ENCODE data around the gene PARP3.

The PARP3 gene

DNA sequence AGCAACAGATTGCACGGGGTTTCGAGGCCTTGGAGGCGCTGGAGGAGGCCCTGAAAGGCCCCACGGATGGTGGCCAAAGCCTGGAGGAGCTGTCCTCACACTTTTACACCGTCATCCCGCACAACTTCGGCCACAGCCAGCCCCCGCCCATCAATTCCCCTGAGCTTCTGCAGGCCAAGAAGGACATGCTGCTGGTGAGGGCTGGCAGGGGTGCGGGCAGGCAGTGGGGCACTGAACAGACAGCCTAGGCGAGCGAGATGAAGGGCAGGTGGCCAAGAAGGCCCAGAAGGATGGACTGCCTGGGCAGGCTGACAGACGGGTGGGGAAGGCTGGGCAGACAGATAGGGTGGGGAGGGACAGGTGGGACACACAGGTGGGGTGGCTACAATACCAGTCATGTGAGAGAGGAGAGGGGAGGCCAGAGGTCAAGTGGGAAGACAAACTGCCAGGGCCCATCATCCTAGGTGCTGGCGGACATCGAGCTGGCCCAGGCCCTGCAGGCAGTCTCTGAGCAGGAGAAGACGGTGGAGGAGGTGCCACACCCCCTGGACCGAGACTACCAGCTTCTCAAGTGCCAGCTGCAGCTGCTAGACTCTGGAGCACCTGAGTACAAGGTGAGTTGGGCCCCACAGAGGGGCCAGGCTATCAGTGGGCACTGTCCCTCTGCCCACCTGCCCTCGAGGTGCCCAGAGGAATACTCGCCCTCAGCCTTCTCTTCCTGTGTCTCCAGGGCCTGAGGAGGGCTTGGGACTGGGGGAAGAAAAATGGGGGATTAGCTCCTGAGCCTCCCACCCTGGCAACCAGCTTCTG lies 3.1 kb downstream of the PARP3 start:
- no peak overlapping the region for H3K4me3 ChIP-seq (ENCODE audit: low read depth, low read length)
- H3K4me1 ChIP-seq (ENCODE audit: control insufficient read depth, insufficient read depth, low read length): peaks cover 6% of the 10 kb centered on the region
- no peaks in the 10 kb centered on the region for H3K36me3 ChIP-seq (ENCODE audit: control insufficient read depth, insufficient read depth, low read length)
- peaks cover 7% of the 10 kb centered on the region for H3K27me3 ChIP-seq (ENCODE audit: control insufficient read depth, insufficient read depth, low read length)
- no peak overlapping the region for H3K9ac ChIP-seq (ENCODE audit: low read depth, low read length)
- no peaks in the 10 kb centered on the region for H3K9me3 ChIP-seq (ENCODE audit: control insufficient read depth, insufficient read depth, low read length)

DNA sequence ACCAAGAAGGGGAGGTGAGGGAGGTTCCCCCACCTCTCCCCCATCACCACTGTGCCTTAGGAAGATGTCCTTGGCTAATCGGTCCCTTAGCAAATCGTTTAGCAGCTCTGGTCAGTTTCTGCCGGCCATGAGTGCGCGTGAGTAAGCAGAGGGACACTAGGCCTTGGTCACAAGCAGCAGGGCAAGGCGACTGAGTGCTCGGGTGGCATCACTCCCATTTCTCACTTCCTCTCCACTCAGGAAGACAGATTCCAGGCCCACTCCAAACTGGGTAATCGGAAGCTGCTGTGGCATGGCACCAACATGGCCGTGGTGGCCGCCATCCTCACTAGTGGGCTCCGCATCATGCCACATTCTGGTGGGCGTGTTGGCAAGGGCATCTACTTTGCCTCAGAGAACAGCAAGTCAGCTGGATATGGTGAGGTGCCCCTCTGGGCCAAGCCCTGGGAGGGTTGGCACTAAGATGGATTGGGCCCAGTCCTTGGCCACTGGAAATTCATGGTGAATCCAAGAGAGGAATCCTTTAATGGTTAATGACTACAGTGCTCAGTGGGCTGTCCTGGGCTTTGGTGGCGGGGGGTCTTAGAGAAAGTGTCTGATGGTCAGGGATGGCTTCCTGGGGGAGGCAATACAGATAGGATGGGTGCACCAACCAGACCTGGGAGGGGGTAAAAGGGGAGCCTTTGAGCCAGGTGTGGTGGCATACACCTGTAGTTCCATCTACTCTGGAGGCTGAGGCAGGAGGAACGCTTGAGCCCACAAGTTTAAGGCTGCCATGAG lies 4.0 kb downstream of the PARP3 start:
- Histone ChIP-seq H3K27me3 (ENCODE audit: control insufficient read depth, insufficient read depth, low read length) (peaks cover 11% of the 10 kb centered on the region), H3K36me3 (ENCODE audit: control insufficient read depth, insufficient read depth, low read length) (no peaks in the 10 kb centered on the region), H3K9me3 (ENCODE audit: control insufficient read depth, insufficient read depth, low read length) (no peaks in the 10 kb centered on the region), H3K4me3 (ENCODE audit: low read depth, low read length) (no peak overlapping the region), H3K4me1 (ENCODE audit: control insufficient read depth, insufficient read depth, low read length) (peaks cover 4% of the 10 kb centered on the region), H3K9ac (ENCODE audit: low read depth, low read length) (no peak overlapping the region)

DNA sequence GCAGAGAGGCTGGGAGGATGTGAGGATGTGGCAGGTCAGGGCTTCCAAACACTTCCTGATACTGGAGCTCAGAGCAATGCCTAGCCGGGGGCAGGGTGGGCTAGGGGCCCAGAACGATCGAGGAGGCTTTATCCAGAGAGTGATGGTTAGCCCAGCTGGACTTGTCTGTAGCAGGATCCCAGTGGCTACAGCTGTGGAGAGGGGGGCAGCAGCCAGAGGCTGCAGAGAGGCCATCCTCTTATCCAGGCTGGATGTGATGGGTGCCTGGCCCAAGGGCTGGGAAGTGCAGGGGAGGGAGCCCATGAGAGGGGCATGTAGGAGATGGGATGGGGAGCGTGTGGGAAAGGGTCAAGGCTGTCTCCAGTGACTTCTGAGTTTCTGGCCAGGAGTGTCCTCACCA lies 4.6 kb downstream of the PARP3 start:
- Histone ChIP-seq H3K36me3 (ENCODE audit: control insufficient read depth, insufficient read depth, low read length) (no peaks in the 10 kb centered on the region), H3K4me1 (ENCODE audit: control insufficient read depth, insufficient read depth, low read length) (peaks cover 4% of the 10 kb centered on the region), H3K9ac (ENCODE audit: low read depth, low read length) (no peak overlapping the region), H3K9me3 (ENCODE audit: control insufficient read depth, insufficient read depth, low read length) (no peaks in the 10 kb centered on the region), H3K4me3 (ENCODE audit: low read depth, low read length) (no peak overlapping the region), H3K27me3 (ENCODE audit: control insufficient read depth, insufficient read depth, low read length) (peaks cover 15% of the 10 kb centered on the region)

DNA sequence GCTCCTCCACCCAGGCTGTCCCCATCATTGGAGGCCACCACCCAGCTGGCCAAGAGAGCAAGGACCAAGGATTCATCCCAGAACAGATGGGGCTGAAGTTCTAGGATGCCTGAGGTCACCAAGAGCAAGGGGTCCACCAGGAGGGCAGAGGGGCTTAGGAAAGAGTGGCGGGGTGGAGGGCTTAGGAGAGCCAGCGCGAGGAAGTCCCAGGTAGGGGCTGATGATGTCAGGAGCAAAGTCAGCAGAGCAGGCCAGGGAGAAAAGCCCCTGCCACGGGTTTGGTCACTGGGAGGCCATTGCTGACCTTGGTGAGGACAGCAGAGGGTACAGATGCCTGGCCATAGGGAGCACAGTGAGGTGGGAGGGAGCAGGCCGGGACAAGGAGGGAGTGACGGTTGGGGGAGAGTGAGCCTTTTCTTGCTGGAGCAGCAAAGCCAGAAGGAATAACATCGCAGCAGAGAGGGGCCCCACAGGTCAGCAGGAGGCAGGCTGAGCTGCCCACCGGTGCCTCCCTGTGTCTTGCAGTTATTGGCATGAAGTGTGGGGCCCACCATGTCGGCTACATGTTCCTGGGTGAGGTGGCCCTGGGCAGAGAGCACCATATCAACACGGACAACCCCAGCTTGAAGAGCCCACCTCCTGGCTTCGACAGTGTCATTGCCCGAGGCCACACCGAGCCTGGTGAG lies 5.2 kb downstream of the PARP3 start:
- no peak overlapping the region for H3K9ac ChIP-seq (ENCODE audit: low read depth, low read length)
- H3K4me1 ChIP-seq (ENCODE audit: control insufficient read depth, insufficient read depth, low read length): peaks cover 3% of the 10 kb centered on the region
- H3K27me3 ChIP-seq (ENCODE audit: control insufficient read depth, insufficient read depth, low read length): peaks cover 19% of the 10 kb centered on the region
- no peaks in the 10 kb centered on the region for H3K36me3 ChIP-seq (ENCODE audit: control insufficient read depth, insufficient read depth, low read length)
- no peaks in the 10 kb centered on the region for H3K9me3 ChIP-seq (ENCODE audit: control insufficient read depth, insufficient read depth, low read length)
- no peak overlapping the region for H3K4me3 ChIP-seq (ENCODE audit: low read depth, low read length)

DNA sequence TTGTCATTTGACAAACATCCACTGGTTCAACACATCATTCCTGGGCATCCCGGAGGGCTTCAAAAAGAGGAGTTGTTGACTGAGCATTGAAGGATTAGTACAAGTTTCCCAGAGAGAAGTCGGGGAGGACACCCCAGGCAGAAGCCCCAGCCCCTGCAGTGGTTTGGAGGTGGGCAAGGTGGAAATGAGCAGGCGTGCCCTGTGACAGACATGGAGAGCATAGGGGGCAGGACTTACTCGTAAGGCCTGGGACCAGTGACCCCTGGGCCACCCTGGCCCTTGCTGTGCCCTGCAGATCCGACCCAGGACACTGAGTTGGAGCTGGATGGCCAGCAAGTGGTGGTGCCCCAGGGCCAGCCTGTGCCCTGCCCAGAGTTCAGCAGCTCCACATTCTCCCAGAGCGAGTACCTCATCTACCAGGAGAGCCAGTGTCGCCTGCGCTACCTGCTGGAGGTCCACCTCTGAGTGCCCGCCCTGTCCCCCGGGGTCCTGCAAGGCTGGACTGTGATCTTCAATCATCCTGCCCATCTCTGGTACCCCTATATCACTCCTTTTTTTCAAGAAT lies 5.9 kb downstream of the PARP3 start:
- H3K4me1 ChIP-seq (ENCODE audit: control insufficient read depth, insufficient read depth, low read length): no peaks in the 10 kb centered on the region
- H3K36me3 ChIP-seq (ENCODE audit: control insufficient read depth, insufficient read depth, low read length): no peaks in the 10 kb centered on the region
- no peak overlapping the region for H3K4me3 ChIP-seq (ENCODE audit: low read depth, low read length)
- H3K9ac ChIP-seq (ENCODE audit: low read depth, low read length): no peak overlapping the region
- no peaks in the 10 kb centered on the region for H3K9me3 ChIP-seq (ENCODE audit: control insufficient read depth, insufficient read depth, low read length)
- H3K27me3 ChIP-seq (ENCODE audit: control insufficient read depth, insufficient read depth, low read length): peaks cover 20% of the 10 kb centered on the region

DNA sequence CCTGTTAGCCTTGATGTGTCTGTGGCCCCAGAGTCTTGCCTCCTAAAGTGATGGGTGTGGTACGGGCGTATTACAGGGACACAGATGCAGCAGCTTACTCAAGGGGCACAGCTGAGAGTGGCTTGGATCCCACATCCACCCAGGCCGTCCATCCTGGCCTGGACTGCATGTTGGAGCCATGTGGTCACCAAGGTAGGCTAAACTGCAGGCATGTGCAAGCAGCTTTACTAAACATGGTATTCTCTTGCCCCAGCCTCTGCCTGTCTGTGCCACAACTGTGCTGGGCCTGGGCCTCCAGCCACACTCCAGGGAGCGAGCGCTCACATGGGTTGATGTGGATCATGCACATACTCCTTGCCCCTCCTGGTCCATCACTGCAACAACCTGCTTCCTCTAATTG lies 7.0 kb downstream of the PARP3 start:
- Histone ChIP-seq H3K9me3 (ENCODE audit: control insufficient read depth, insufficient read depth, low read length) (no peaks in the 10 kb centered on the region), H3K4me1 (ENCODE audit: control insufficient read depth, insufficient read depth, low read length) (no peaks in the 10 kb centered on the region), H3K36me3 (ENCODE audit: control insufficient read depth, insufficient read depth, low read length) (no peaks in the 10 kb centered on the region), H3K9ac (ENCODE audit: low read depth, low read length) (no peak overlapping the region), H3K27me3 (ENCODE audit: control insufficient read depth, insufficient read depth, low read length) (peaks cover 30% of the 10 kb centered on the region), H3K4me3 (ENCODE audit: low read depth, low read length) (no peak overlapping the region)

DNA sequence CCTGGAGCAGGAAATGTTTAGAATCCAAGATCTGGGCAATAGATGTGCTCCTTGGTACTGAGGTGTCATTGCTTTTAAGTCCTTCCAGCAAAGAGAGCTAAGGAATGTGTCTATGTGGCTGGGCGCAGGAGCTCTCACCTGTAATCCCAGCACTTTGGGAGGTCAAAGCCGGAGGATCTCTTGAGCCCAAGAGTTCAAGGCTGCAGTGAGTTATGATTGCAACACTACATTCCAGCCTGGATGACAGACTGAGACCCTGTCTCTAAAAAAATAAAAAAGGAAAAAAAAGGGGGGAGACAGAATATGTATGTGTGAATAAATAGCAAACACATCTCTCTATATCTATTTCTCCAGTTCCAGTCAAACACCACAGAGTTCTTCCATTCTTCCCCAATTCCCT lies 8.7 kb downstream of the PARP3 start:
- peaks cover 45% of the 10 kb centered on the region for H3K27me3 ChIP-seq (ENCODE audit: control insufficient read depth, insufficient read depth, low read length)
- no peak overlapping the region for H3K4me3 ChIP-seq (ENCODE audit: low read depth, low read length)

DNA sequence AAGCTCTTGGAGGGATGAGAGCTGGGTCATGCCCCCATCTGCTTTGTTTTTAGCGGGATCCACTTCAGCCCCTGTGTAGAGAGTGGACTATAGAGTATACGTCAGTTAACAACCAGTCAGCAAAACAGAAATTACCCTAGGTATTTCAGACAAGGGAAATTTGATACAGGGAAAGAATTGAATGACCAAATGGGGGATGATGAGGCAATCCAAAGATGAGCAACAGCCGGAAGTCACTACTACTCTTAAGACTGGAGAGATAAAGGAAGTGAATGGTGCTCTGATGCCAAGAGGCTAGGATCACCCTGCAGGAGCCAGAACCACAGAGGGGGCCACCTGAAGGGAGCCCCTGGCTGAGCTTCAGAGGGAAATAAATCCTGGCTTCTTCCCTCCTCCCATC lies 11.3 kb downstream of the PARP3 start:
- Histone ChIP-seq H3K27me3 (ENCODE audit: control insufficient read depth, insufficient read depth, low read length) (peaks cover 53% of the 10 kb centered on the region), H3K4me1 (ENCODE audit: control insufficient read depth, insufficient read depth, low read length) (peaks cover 4% of the 10 kb centered on the region), H3K36me3 (ENCODE audit: control insufficient read depth, insufficient read depth, low read length) (no peaks in the 10 kb centered on the region), H3K9ac (ENCODE audit: low read depth, low read length) (no peak overlapping the region), H3K9me3 (ENCODE audit: control insufficient read depth, insufficient read depth, low read length) (no peaks in the 10 kb centered on the region), H3K4me3 (ENCODE audit: low read depth, low read length) (no peak overlapping the region)

More for the DNA sequence above, 8.7 kb downstream of the PARP3 start:
- Histone ChIP-seq H3K4me1 (ENCODE audit: control insufficient read depth, insufficient read depth, low read length) (no peaks in the 10 kb centered on the region), H3K36me3 (ENCODE audit: control insufficient read depth, insufficient read depth, low read length) (no peaks in the 10 kb centered on the region), H3K9ac (ENCODE audit: low read depth, low read length) (no peak overlapping the region), H3K9me3 (ENCODE audit: control insufficient read depth, insufficient read depth, low read length) (no peaks in the 10 kb centered on the region)

DNA sequence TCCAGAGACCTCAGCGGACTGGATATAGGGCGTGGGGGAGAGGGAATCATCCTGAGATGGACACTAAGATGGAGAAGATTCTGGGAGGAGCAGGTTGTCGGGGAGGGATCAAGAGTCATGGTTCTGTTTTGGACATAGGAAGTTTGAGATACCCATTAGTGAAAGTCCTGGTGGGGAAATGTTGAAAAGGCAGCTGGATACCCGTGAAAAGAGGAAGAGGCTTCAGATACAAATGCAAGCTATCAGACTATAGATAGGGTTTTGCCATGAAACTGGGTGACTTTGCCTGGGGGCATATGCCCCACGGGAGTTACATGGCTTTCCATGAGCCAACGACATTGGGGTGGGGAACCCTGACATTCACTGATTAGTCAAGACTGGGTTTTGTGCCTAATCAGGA lies 11.9 kb downstream of the PARP3 start:
- Histone ChIP-seq H3K9me3 (ENCODE audit: control insufficient read depth, insufficient read depth, low read length) (no peaks in the 10 kb centered on the region), H3K4me3 (ENCODE audit: low read depth, low read length) (no peak overlapping the region), H3K9ac (ENCODE audit: low read depth, low read length) (no peak overlapping the region), H3K36me3 (ENCODE audit: control insufficient read depth, insufficient read depth, low read length) (no peaks in the 10 kb centered on the region), H3K27me3 (ENCODE audit: control insufficient read depth, insufficient read depth, low read length) (peaks cover 53% of the 10 kb centered on the region), H3K4me1 (ENCODE audit: control insufficient read depth, insufficient read depth, low read length) (peaks cover 4% of the 10 kb centered on the region)

DNA sequence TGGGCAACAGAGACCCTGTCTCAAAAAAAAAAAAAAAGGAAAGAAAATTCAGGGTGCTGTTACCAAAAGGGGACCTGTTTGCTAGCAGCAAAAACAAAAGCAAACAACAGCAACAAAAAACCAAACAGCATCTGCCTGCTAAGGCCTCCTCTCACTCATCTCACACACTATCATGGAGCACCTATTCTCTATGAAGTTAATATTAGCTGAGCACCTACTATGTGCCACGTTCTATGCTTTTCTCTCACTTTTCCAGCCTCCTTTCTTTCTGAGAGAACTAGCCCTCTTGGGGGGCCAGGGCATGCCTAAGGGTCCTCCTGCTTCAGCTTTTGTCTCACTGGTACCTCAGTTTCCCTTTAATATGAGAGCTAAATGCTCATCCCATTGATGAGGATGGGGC lies 12.6 kb downstream of the PARP3 start:
- Histone ChIP-seq H3K4me1 (ENCODE audit: control insufficient read depth, insufficient read depth, low read length) (peaks cover 4% of the 10 kb centered on the region), H3K9me3 (ENCODE audit: control insufficient read depth, insufficient read depth, low read length) (no peaks in the 10 kb centered on the region), H3K4me3 (ENCODE audit: low read depth, low read length) (peak overlapping the region; percentile 55), H3K27me3 (ENCODE audit: control insufficient read depth, insufficient read depth, low read length) (peaks cover 53% of the 10 kb centered on the region), H3K36me3 (ENCODE audit: control insufficient read depth, insufficient read depth, low read length) (no peaks in the 10 kb centered on the region), H3K9ac (ENCODE audit: low read depth, low read length) (no peak overlapping the region)

DNA sequence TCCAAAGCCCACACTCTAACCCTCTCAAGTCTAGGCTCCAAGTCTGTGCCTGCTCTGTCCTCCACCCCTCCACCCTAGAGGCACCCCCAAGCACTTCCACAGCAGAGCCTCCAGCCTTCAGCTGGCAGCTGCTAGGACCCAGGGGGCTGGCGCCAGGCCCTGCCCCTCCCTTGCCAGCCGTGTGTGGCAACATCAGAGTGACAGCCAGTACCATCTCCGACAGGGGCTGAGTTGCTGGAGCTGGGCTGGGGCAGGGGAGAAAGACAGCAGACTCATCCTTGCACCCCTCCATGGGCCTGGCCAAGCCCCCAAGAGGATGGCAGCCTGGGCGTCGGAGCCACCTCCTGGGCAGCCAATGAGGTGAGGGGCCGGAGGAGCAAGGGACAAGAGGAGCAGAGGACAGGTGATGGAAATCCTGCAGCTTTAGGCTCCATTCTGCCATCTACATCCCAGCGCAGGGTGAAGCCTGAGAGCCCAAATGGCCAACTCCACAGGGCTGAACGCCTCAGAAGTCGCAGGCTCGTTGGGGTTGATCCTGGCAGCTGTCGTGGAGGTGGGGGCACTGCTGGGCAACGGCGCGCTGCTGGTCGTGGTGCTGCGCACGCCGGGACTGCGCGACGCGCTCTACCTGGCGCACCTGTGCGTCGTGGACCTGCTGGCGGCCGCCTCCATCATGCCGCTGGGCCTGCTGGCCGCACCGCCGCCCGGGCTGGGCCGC lies 13.2 kb downstream of the PARP3 start, which contains the start of gene GPR62:
GPR62 (plus strand) TSS at position 207 of the 718 bp plus-strand sequence; CDS start at position 479, 272 bp downstream.
- Histone ChIP-seq H3K9me3 (ENCODE audit: control insufficient read depth, insufficient read depth, low read length) (no peaks in the 10 kb centered on the region), H3K4me3 (ENCODE audit: low read depth, low read length) (peak within 1 kb of the TSS; percentile 55), H3K9ac (ENCODE audit: low read depth, low read length) (no peak within 1 kb of the TSS), H3K27me3 (ENCODE audit: control insufficient read depth, insufficient read depth, low read length) (peaks cover 47% of the 10 kb centered on the region), H3K4me1 (ENCODE audit: control insufficient read depth, insufficient read depth, low read length) (peaks cover 4% of the 10 kb centered on the region), H3K36me3 (ENCODE audit: control insufficient read depth, insufficient read depth, low read length) (peaks cover 2% of the 10 kb centered on the region)

All from iPS-15b (cell line).